MG63 (cell line): ENCODE data around the gene HABP2. TPM values are rescaled to one million over a fixed set of nuclear protein-coding genes. Genes with fewer than 3 reads are reported as not detected.

Experiments used
- DNase-seq: peaks from one replicate; pipeline ENCODE4 v3.0.0-alpha.2; 2020
- H3K27me3 ChIP-seq: fragments of 250-450 bp; sonication (Bioruptor Pico); 2 replicates; pipeline ENCODE4 v1.5.1; 2020; ENCODE audit warnings: mild to moderate bottlenecking, moderate library complexity
- H3K36me3 ChIP-seq: fragments of 250-450 bp; sonication (Bioruptor Pico); 2 replicates; pipeline ENCODE4 v1.5.1; 2020; ENCODE audit warnings: mild to moderate bottlenecking, moderate library complexity
- H3K4me3 ChIP-seq: fragments of 250-450 bp; sonication (Bioruptor Pico); 2 replicates; pipeline ENCODE4 v1.5.1; 2020; ENCODE audit warnings: mild to moderate bottlenecking, moderate library complexity
- H3K9me3 ChIP-seq: fragments of 250-450 bp; sonication (Bioruptor Pico); 2 replicates; pipeline ENCODE4 v1.5.1; 2020; ENCODE audit warnings: mild to moderate bottlenecking, moderate library complexity
- total RNA-seq: library from RNA; depleted of rRNA; stranded (reverse); fragments of >200 nt; shearing (Covaris generic); gene quantifications from 2 replicates; pipeline ENCODE4 v1.2.3, GENCODE V29; 2014; ENCODE audit warnings: low replicate concordance

HABP2 gene
- total RNA-seq, 1 experiment from 2014 or later = not detected

- no peaks in the 10 kb centered on the region for H3K27me3 ChIP-seq
- no peak overlapping the region for H3K4me3 ChIP-seq
- no peaks in the 10 kb centered on the region for H3K9me3 ChIP-seq
- no peak for DNase-seq
- no peaks in the 10 kb centered on the region for H3K36me3 ChIP-seq
Measured at GRCh38 chr10:113566888-113567287, 14.0 kb downstream of the HABP2 start.

DNA sequence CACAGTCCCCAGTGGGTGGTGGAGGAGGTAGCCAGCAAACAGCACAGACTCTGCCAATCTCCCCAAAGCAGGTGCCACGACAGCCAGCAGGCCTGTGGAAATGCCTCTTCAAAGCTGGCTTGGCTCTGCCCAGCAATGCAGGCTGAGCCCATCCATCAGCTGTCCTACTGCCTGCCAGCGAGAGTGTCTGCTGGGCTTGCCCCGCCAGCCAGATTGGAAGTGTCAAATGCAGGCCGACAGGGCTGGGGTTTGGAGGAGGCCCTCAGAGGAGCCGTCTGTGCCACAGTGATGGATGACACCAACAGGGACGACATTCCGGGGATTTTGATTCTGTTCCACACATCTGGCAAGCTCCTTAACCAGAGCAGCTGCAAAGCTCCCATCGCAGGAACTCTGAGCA is 16.7 kb downstream of the HABP2 start:
- Histone ChIP-seq H3K9me3 (no peaks in the 10 kb centered on the region), H3K27me3 (no peaks in the 10 kb centered on the region; the same call in 1 of the 2 replicates), H3K36me3 (no peaks in the 10 kb centered on the region), H3K4me3 (no peak overlapping the region)
- no peak for DNase-seq

DNA sequence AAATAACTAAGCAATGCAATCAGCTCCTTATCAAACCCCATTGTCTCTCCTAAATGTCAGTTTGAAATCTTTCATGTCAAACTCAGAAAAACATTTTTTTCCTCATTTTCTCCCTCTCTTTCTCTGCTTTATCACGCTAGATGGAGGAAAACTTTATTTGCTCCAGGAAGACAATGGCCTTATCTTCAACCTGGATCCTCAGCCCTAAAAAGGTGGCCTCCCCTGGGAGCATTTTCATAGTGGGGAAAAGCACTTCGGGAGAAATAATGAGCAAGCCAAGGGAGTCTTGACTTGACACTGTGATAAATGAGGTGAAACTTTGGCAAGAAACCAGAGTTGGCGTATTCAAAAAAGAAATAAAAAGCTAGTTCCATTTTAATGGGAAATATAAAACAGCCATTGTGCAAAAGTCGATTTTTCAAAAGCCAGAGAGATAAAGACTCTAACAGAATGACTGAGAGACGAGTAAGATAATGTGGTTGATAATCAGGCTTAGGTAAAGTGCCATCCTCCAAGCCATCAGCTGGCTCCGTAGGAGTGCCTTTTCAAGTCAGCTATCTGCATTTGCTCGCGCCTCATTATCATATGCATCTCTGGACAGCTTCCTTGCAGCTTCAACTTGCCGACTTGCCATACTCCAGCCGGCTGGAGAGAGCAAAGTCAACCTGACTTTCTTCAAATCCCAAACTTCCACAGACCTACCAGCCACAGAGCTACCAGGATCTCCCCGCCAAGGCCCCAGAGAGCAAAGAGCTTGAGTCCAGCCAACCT is 19.9 kb downstream of the HABP2 start:
- Histone ChIP-seq H3K4me3 (no peak overlapping the region), H3K36me3 (no peaks in the 10 kb centered on the region), H3K9me3 (no peaks in the 10 kb centered on the region), H3K27me3 (no peaks in the 10 kb centered on the region; the same call in 1 of the 2 replicates)
- no peak for DNase-seq

DNA sequence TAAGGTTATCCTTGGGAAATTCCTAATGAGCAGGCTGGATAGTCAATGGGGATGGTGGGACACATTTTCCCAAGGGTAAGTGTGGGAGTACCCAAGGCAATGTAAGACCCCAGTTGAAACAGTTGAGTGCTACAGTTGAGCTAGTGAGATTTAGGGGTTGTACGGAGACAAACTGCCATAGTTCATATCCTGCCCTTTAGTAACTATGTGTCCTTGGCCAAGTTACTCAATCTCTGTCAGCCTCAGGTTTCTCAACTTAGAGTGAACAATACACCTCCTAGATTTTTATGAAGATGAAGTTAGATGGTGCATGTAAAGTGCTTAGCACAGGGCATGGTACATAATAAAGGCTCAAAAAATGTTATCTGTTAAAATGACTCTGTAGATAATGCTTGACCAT is 20.5 kb downstream of the HABP2 start:
- H3K9me3 ChIP-seq = no peaks in the 10 kb centered on the region
- H3K27me3 ChIP-seq = peaks cover under 1% of the 10 kb centered on the region; the same call in 1 of the 2 replicates
- no peaks in the 10 kb centered on the region for H3K36me3 ChIP-seq
- H3K4me3 ChIP-seq = no peak overlapping the region
- no peak for DNase-seq

GRCh38 chr10:113576852-113577251 is 24.0 kb downstream of the HABP2 start:
- Histone ChIP-seq H3K36me3 (no peaks in the 10 kb centered on the region), H3K9me3 (no peaks in the 10 kb centered on the region), H3K27me3 (peaks cover 2% of the 10 kb centered on the region; the same call in 1 of the 2 replicates), H3K4me3 (no peak overlapping the region)
- no peak for DNase-seq

DNA sequence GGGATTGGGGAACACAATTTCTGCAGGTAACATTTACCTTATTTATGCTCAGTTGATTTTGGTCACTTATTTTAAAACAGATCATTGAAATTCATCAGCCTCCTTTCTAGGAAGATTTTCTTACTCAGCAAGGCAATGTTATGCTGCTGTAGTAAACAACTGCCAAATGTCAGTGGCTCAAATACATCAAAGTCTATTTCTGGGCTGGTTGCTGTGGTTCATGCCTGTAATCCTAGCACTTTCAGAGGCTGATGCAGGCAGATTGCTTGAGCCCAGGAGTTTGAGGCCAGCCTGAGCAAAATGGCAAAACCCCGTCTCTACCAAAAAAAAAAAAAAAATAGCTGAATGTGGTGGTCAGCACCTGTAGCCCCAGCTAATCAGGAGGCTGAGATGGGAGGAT is 25.9 kb downstream of the HABP2 start:
- H3K36me3 ChIP-seq = no peaks in the 10 kb centered on the region
- no peaks in the 10 kb centered on the region for H3K9me3 ChIP-seq
- no peak overlapping the region for H3K4me3 ChIP-seq
- no peak for DNase-seq
- H3K27me3 ChIP-seq = peaks cover 2% of the 10 kb centered on the region; the same call in 1 of the 2 replicates

DNA sequence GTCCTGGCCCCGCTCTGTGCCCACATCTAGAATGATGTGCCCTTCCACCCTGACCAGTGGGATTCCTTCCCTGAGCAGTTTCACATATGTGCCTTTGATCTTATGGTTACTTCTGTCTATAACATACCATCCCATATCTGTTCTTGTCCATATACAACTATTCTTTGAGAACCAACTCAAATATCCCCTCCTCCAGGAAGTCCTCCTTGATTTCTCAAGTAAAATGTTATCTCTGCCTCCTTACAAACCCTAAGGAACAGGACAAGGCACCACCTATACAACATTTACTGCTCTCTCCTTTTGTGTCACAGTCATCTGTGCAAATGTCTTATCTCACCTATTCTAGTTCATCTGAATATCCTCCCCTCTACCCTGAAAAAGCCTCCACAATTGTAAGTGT is 28.2 kb downstream of the HABP2 start:
- DNase-seq = no peak
- H3K4me3 ChIP-seq = no peak overlapping the region
- no peaks in the 10 kb centered on the region for H3K36me3 ChIP-seq
- H3K27me3 ChIP-seq = peaks cover 2% of the 10 kb centered on the region; the same call in 1 of the 2 replicates
- H3K9me3 ChIP-seq = no peaks in the 10 kb centered on the region

DNA sequence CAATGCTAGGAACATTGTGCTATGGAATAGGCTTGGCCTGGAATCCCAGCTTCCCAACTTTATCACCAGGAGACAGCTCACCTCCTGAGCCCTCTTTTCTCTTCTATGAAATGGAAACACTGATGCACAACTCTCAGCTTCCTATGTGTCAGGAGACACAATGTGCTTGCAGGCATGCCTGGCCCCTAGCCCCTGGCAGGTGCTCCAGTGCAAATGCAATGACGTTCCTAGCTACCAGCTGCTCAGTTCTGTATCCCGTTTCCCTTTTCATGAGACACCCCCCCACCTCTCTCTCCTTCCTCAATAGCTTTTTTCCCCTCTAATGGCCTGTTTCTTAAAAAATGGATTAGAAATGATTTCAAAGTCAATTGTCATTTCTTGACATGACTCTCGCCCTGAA is 30.7 kb downstream of the HABP2 start:
- Histone ChIP-seq H3K9me3 (no peaks in the 10 kb centered on the region), H3K27me3 (no peaks in the 10 kb centered on the region; the same call in 1 of the 2 replicates), H3K36me3 (no peaks in the 10 kb centered on the region), H3K4me3 (no peak overlapping the region)
- no peak for DNase-seq

- DNase-seq = no peak
- H3K36me3 ChIP-seq = no peaks in the 10 kb centered on the region
- no peaks in the 10 kb centered on the region; the same call in 1 of the 2 replicates for H3K27me3 ChIP-seq
- H3K9me3 ChIP-seq = no peaks in the 10 kb centered on the region
- no peak overlapping the region for H3K4me3 ChIP-seq
Measured at GRCh38 chr10:113585949-113586348, 33.1 kb downstream of the HABP2 start.

DNA sequence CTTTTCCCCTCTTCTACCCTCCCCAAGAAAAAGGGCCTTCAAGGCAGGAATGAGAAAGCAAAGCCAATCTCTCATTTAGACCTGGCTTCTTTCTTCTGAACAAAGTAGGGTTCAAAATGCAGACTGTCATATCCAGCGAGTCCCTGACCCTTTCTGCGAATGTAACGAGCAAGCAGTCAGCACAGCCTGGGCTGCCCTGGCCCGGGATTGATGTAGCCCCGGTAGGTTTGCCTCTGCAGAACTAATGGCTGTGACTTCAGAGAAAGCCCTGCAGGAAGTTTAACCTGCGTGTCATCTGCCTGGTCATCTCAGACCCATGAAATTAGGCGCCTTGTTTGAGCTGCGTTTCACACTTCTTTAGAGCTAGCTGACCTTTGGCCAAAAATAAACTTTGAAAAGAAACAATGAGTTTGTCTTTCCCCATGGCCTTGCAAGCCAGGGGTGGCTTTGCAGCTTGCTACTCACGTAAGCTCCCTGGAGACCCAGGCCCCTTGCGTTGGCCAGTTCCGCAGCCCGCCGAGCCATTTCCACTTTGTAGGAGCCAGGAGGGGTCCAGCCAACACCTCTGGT is 36.4 kb downstream of the HABP2 start:
- Histone ChIP-seq H3K36me3 (no peaks in the 10 kb centered on the region), H3K27me3 (no peaks in the 10 kb centered on the region), H3K9me3 (no peaks in the 10 kb centered on the region), H3K4me3 (no peak overlapping the region)
- no peak for DNase-seq

- H3K36me3 ChIP-seq = no peaks in the 10 kb centered on the region
- no peaks in the 10 kb centered on the region for H3K9me3 ChIP-seq
- peaks cover 3% of the 10 kb centered on the region; the same call in 1 of the 2 replicates for H3K27me3 ChIP-seq
- DNase-seq = no peak
- H3K4me3 ChIP-seq = no peak overlapping the region
Measured at GRCh38 chr10:113590581-113590980, 37.7 kb downstream of the HABP2 start.

DNA sequence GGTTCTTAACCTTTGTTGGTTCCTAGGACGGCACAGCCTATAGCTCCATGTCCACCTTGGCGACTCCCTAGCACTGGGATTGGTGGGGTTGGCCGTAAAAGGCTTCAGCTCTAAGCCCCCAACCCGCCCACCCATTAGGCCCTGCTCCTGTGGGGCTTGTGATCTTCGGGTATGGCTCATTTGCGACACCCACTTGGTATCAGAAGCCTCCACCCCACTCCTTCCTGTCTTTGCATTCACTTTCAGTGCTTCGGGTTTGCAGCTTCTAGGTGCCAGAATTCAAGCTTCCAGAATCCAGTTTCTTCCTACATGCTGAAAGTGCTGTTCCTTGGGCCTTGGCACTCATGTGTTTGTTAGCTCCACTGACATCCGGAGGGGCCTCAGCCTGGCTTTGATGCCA is 39.5 kb downstream of the HABP2 start:
- Histone ChIP-seq H3K4me3 (no peak overlapping the region), H3K9me3 (no peaks in the 10 kb centered on the region), H3K36me3 (no peaks in the 10 kb centered on the region), H3K27me3 (peaks cover 15% of the 10 kb centered on the region)
- DNase-seq = no peak

DNA sequence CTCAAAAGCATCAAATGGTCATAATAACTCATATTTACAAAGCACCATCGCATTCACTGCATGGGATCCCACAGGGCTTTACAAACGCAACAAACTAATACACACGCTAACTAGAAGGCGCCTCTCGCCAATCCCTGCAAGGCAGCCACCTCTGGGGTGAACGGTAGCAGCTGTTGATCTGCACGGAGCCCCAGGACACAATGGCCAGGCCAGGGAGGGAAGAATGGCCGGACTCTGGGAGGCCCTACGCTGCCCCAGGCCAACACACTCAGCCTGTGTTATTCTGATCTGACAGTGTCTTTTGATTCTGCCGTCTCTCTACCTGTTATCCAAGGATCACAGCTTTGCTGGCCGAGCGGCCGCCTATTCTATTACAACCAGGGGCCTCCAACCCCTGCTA is 41.8 kb downstream of the HABP2 start:
- no peaks in the 10 kb centered on the region for H3K36me3 ChIP-seq
- DNase-seq = no peak
- H3K9me3 ChIP-seq = no peaks in the 10 kb centered on the region
- H3K27me3 ChIP-seq = peaks cover 24% of the 10 kb centered on the region
- H3K4me3 ChIP-seq = no peak overlapping the region

DNA sequence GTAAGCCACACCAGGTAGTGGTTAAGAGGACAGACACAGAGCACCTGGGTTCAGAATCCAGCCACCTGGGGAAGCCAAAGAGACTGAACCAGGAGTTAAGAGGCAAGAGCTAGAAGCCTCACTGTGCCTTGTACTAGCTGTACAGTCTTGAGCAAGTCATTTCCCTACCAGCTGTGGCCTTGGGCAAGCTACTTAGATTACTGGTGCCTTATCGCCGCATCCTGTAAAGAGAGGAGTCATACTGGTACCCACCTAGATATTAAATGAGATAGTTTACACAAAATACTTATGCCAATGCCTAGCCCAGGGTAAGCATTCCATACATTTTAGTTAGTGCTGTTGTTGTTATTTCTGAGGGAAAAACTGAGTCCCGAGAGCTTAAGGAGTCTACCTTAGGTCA is 47.7 kb downstream of the HABP2 start:
- DNase-seq = no peak
- Histone ChIP-seq H3K27me3 (peaks cover 20% of the 10 kb centered on the region), H3K9me3 (no peaks in the 10 kb centered on the region), H3K4me3 (no peak overlapping the region), H3K36me3 (no peaks in the 10 kb centered on the region)

DNA sequence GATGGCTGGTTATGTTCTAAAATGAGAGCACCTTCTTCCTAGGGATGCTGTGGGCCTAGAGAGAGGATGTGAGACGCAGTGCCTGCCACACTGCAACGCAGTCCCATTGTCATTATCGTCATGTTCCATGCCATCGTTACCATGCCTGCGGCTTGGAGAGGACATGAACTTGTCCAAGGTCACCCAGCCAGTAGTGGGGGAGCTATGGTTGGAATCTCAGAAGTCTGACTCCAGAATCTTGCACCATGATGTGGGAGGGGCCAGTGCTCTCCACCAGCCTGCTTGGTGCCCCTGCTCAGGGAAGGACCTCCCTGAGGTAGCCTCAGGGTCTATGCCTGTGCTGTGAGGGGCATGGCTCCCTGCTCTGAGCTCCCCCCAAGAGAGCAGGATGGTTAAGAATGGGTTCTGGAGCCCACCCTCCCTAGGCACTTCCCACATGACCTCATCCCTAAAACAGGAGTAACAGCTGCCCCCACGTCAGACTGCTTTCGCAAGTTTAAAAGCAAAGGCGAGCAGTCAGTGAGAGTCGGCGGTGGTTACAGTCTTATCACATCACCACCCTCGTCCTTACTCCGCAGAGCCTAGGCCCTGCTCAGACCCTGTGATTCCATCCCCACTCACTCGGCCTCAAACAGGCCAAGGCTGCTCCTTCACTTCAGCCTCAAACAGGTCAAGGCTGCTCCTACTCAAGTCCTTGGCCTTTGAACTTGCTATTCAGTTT is 50.4 kb downstream of the HABP2 start:
- Histone ChIP-seq H3K9me3 (no peaks in the 10 kb centered on the region), H3K27me3 (peaks cover 8% of the 10 kb centered on the region; the same call in 1 of the 2 replicates), H3K4me3 (no peak overlapping the region), H3K36me3 (no peaks in the 10 kb centered on the region)
- DNase-seq = no peak

- DNase-seq = no peak
- Histone ChIP-seq H3K36me3 (no peaks in the 10 kb centered on the region), H3K9me3 (no peaks in the 10 kb centered on the region), H3K4me3 (no peak overlapping the region), H3K27me3 (no peaks in the 10 kb centered on the region)
Measured at GRCh38 chr10:113604572-113604971, 51.7 kb downstream of the HABP2 start.

DNA sequence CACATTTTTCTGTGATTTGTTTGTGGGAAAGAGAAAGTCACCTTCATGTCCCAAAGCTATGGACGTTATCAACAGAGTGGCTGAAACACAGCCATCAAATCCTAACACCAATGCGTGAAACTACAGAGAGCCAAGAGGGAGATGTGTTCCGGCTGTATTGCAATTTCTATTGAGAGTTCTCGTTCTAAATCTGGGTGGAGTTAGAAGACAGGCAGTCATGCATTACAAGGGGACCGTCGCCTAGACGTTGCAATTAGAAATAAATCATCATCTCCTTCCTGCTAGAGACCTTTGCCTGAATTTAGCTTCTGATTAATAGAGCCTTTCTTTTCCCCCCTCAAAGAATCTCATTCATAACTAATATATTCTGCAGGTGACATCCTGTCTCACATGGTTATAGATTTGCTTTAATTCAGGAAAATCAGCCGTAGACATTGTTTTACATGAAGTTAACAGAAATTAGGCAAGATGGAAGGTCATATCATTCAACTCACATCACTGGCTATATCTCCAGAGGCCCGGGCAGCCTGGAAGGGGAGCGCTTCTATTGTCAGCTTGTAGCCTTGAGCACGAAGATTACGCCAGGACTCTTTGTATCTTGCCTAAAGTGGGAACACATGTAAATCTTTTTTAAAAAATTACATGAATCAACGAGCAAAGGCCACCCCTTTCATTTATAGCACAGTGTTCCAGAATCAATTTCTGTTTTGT is 52.6 kb downstream of the HABP2 start:
- Histone ChIP-seq H3K27me3 (no peaks in the 10 kb centered on the region), H3K4me3 (no peak overlapping the region), H3K9me3 (no peaks in the 10 kb centered on the region), H3K36me3 (no peaks in the 10 kb centered on the region)
- no peak for DNase-seq
